GM18519 (cell line): ENCODE results near the gene CDK6.
A peak's percentile ranks its signal among the peaks of the same experiment; 100 is the strongest.

Experiments
- ATAC-seq: cut with Tn5 transposase; IDR thresholded peaks from one replicate; pipeline ENCODE4 v1.9.1; 2021; ENCODE audit warnings: mild to moderate bottlenecking, moderate library complexity; ENCODE audit not compliant: unreplicated experiment, low FRiP score

Gene CDK6

DNA sequence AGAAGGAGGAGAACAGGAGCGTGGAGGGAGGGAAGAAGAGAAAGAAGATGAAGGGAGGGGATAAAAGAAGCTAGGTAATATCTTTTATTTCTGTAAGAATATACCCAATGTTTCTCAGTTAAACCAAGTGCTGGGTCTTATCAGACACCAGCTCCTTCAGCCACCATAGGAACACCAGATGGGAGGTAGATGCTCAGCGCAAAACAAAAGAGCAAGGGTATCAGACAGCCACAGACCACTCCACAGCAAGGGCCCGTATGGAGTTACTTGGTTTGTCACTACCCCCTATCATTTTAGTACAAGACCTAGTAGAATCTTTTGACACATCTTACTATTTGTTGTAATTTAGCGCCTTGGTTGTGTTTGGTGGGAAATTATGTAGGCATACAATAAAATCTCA is 180.3 kb downstream of the CDK6 start:
- ATAC-seq, result no peak

DNA sequence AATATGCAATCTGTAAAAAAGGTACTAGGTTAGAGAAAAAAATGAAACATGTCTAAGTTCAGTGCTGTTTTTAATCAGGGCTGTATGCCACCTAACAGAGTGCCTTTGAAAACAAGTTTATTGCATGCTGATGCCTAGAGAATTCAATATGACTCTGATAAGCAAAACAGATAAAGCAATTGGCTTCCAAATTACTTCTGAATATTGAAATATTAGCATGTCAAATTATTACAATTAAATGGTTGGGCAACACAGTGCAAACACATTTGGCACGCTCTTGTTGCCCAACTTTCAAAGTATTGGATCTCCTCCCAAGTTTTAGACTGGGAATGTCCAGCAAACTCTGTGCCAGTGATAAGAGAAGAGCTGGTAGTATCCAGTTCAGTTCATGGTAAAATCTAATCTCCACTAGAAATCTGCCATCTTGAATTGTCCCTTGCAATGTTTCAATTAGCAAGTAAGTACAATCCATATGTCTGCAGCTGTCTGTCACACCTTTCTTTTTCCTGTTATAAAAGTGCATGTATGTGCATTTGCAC is 181.0 kb downstream of the CDK6 start:
- ATAC-seq, result no peak

DNA sequence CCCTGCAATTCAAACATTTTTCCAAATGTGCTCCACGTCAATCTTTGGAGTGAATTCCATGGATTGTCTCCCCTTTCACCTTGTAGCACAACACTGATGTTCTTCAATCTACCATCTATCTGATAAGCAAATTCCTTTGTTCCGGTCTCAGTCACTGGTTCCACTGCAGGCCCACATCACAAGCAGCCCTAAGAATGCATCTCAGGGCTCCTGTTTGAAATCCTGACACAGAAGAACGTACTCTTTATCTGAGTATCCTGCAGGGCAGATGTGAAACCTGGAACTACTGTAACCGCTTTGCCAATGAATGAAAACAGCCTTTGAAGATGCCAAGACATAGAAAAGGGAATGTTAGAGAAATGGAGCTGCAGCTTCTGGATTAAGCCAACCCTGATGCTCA is 183.2 kb downstream of the CDK6 start:
- ATAC-seq, result no peak

DNA sequence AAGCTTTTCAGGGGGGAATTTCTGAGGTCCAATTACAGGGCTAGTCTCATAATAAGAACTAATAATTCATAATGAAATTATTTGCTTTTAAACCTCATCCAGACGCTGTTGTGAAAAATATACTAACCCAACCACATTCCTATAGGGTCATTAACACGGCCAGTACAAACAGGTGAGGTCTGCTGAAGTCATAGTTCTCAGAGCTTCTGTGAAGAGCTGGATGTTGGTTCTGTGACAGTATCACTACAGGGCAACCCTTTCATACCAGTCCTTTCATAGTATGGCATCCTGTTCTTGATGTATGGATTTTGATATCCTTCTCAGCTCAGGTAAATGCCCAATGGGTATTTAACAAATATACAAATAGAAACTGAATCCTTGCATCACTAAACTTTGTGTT is 183.8 kb downstream of the CDK6 start:
- no peak for ATAC-seq

DNA sequence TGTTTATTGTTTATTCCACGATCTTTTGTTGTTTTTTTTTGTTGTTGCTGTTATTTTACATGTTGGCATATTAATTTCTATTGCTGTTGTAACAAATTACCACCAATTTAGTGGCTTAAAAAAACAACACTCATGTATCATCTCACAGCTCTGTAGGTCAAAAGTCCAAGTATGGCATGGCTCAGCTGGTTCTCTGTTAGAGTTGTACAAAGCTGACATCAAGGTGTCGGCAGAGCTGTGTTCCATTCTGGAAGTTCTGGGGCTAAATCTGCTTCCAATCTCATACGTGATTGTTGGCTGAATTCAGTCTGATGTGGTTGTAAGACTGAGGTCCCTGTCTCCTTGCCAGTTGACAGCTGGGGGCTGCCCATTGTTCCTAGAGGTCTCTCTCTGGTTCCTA is 186.0 kb downstream of the CDK6 start:
- no peak for ATAC-seq

DNA sequence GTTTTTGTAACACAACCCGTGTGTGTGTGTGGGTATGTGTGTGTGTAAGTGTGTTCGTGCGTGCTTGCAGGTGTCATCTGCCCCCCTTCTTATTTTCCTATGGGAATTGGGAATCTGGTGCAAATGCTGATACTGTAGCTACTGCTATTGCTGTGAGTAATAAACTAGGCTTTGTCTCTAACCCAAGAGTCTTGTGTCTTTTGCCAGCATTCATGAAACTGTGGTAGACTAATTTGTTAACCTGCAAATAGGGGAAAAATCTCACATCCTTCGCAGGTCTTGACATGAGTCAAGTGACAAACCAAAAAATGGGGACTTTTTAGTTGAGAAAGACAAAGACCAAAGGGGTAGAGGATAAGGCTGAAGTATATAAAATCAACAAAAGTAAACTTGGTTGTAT is 188.3 kb downstream of the CDK6 start:
- ATAC-seq, result peak; percentile 52

DNA sequence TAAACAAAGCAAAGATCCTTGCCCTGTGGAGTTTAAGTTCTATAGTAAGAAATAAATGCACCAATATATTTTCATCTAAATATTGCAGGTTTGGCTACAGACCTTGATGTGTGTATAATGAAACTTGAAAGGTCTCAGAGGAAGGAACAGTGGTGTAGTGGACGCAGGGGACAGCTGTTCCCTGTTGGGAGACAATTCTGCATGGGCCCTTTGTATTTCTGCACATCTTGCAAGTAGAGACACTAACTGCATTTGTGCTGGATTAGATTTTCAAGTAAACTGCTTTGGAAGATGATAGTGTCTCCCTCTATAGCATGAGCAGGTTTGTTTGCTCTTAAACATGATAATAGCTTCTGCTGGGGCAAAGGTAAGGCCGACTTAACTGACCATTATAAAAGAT is 188.7 kb downstream of the CDK6 start:
- ATAC-seq, result no peak

DNA sequence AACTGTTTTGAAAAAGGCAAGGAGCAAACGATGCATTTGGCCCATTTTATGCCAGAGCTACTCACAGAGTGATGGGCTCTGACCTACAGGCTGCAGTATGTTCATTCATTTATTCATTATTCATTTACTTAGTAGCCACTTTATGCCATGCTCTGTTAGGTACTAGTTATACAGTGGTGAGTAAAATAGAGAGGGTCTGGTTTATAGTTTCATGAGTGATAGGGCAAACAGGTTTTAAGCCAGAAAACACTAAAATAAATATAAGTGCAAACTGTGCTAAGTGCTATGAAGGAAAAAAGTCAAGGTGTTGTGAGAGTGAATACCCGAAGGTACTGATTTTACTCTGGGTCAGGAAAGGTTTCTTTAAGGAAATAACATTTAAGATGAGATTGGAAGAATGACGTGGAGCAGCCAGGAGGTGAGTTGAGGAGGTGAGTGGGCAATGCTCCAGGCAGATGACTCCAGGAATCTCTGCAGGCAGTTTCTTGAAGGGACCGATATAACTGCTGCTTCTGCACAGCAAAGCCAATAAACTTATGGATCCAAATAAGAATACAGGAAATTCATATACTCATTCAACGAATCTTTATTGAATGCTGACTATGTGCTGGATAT is 189.3 kb downstream of the CDK6 start:
- no peak for ATAC-seq

DNA sequence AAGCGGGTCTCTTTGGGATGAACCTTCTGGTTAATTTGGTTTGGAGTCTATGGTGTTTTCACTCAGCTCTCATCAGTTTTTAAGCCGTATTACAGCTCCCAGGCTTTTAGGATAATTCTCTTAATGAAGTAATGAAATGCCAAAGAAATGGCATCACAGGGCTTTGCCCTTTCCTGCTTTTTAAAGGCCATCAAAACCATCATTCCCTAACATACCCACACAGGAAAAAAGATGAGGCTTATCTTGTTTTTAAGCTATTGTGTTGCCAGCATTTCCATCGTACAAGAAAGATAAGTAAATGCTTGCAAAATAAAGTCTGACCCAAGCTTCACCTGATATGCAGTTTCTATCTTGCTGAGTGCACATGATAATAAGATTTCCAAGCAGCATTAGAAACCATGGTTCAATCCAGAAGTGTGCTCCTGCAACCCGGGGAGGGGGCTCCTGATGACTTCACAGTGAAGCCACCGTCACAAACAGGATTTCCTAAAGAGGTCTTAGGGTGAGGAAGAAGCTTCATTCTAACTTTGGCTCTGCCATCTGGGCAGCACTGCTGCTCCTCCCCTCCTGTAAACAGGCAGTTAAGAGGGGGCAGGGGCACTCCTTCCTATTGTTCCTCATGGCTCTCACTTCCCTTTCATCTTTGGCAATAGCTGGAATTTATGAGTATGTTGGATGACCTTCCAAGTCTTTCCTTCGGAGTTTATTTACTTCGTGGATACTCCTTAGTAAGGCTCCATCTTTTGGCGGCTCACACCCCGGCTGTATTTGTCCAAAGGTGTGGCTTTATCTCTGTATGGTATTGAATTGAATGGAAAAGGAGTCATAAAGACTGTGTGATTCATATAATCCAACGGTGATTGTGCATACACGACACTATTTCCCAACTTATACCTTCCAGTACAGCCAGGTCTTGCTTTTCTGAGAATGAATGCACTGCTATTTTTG is 191.0 kb downstream of the CDK6 start:
- no peak for ATAC-seq

DNA sequence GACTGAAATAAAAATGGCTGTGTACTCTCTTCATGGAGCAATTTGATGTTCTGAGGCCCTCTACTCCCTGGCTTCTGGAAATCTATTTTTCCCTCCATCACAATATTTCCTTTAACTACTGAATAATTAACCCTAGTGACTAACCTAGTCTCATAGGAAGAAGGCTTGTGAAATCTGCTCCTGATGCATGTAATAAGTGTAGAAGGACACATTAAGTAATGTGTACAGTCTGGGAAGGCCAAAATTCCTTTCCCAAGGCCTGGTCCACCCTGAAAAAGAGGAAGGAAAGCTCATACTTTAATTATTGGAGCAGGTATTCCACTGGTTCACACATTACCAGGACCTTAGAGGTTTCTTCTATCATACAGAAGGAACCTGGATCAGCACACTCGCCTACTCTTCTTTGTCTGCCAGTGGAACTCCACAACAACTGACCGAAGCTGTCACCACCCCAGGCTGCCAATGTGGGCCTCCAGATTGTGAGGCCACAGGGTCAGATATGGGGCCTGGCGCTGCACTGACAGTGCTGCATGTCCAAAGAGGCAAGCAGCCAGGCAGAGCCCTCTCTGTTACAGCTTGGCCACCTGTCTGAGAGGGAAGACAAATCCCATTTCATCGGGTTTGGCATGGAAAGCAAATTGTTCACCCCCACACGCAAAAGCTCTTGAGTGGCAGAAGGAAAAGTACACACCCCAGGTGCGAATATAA is 191.8 kb downstream of the CDK6 start:
- no peak for ATAC-seq

DNA sequence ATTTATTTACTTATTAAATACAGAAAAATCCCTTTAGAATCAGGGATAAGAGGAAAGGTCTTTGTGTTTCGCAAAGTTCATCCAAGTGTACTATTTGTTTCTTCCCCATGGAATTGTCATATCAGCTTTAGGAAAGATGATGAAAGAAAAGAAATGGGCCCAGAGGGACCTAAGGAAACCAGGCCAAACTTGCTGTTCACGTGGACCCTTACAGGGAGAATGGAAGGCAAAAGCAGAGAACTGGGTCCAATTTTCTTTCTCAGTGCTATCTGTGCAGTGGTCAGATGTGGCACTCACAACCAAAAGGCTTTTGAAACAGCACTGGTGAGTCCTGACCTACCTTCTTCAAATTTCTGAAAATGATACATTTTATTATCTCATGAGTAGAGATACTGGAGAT is 192.6 kb downstream of the CDK6 start:
- ATAC-seq, result no peak

DNA sequence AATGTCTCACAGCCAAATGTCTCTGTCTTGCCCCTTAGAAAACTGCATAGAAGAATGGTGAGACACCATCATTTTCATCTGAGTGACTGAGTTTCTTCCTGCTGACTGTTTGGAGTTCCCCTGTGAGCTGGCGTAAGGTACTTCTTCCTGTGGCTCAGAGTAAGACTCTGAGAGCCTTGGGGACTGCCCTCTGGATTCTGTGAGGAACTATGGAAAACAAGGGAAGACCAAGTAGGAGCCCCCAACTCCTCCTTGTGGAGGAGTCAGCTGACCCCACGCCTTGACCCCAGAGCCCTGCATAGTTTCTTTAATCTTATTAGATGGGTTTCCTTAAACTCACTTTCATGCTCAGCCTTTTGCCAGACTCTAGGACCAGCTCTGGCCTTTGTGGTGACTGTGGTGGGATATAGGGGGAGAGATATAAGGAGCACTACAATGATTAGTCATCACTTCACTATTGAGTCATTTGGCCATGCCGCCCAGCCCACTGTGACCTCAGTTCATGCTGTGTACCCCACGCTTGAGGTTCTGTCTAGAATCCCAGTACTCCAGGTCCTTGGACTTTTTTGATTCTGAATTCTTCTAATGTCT is 194.4 kb downstream of the CDK6 start:
- peak; percentile 69 for ATAC-seq

DNA sequence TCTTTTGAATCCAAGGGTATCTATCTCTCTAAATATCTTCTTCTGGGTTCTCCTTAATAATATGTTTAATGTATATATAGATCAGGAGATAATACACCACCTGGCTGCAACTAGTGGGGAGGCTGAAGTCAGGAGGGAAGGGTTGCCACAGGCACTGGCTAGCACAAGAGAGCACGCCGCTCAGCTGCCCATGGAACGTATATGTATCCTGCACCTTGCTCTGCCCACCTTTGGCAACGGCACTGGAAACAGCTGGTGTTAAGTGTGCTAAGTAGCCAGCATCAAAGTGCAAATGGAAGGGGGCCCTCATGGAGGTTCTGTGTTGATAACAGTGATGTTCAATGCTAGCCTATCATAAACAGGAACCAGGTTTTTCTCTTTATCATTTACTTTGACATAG is 196.4 kb downstream of the CDK6 start:
- no peak for ATAC-seq

DNA sequence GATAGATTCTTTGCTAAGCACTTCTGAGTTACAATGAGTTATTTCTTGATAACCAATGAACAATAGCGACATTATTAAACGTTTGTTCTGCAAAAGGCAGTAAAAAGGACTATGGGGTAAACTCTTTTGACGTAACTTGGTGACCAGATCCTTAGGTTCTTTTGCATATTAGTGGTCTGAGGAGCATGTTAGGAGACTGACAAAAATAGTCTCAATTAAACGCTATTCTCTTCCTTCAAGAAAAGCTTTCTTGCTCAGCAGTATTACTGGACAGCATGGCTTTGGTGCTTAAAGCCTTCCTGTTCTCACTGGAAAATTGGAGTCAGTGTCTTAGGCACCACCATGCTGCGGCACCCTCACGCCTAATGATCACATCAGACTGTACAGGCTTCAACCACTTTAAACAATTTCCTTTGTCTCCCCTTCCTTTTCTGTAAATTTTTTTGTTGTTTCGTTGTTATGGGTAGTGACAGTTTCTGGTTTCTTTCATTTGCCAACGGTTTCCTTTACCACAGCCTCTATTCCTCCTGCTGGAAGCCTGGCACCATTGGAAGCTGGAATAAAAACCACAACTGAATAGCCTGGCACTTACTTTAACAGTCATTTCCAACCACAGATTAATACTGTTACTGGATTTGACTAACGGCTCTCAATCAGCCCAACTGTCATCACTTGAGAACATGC is 197.0 kb downstream of the CDK6 start:
- no peak for ATAC-seq

DNA sequence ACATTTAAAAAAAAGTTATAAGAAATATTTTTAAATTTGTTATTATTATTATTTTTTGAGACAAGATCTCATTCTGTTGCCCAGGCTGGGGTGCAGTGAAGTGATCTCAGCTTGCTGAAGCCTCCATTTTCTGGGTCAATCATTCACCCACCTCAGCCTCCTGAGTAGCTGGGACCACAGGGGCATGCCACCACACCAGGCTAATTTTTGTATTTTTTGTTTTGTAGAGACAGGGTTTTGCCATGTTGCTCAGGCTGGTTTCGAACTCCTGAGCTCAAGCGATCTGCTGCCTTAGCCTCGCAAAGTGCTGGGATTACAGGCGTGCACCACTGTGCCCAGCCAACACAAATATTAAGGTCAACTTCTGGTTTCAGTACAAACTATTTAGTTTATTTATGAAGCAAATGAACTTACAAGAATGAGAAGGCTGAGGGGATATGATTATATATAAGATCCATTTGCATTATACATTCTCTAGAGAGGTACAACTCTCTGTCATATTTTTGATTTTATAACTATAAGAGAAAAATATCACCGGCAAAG is 200.3 kb downstream of the CDK6 start:
- no peak for ATAC-seq

DNA sequence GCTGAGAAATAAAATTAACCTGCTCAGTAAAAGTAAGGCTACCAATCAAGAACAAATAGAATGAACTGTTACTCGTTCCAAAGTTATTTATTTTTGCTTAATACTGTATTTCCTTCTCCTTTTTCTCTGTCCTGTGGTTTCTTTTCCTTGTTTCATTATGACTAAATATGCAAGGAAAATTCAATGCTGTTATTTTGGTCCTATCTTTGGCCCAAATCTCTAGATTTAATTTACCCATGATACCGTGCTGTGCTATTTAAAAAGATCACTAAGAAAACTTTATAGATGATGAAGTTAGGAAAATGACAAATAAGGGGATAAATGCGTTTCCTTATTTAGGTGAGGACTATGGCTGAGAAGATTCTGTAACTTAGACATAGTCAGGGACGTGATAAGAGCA is 200.8 kb downstream of the CDK6 start:
- no peak for ATAC-seq

DNA sequence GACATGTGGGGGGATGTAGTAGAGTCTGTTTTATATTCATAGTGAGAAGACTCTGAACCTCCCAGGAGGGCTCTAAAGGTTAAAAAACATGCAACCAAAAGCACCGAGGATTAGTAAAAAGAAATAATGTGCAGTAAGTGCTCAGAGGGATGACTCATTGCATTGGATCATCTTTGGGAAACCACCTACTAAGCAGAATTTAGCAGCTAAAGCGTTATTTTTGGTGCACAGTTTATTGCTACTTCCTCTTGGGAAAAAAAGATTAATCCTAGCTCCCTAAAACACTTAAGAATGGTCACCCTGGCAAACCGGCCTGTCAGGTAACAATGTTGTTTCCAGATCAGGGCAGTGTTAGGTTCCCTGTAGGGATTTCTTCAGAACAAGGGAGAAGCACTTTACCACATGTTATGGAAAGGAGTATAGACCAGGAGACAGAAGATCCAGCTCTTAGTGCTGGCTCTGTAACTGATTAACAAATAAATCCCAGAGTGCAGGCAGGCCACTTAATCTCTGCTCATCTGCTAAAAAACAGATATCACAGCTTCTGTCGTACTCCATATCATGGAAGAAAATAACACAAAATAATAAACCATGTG is 201.4 kb downstream of the CDK6 start:
- ATAC-seq, result peak; percentile 40

DNA sequence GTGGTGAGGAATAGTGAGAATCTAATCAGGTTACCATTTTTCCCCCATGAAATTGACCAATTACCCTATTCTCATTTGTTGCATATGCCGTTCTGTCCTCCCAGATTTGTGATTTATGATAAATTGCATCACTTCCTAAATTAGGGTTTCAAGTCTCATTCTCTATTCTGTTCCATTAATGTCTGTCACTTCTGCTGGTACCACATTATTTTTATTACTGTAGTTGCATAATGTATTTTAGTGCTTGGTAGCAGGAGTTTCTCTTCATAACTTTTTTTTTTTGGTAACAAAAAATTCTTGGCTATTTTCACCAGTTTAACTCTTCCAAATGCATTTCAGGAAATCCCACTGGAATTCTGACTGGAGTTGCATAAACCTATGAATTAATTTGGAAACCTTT is 202.2 kb downstream of the CDK6 start:
- no peak for ATAC-seq

DNA sequence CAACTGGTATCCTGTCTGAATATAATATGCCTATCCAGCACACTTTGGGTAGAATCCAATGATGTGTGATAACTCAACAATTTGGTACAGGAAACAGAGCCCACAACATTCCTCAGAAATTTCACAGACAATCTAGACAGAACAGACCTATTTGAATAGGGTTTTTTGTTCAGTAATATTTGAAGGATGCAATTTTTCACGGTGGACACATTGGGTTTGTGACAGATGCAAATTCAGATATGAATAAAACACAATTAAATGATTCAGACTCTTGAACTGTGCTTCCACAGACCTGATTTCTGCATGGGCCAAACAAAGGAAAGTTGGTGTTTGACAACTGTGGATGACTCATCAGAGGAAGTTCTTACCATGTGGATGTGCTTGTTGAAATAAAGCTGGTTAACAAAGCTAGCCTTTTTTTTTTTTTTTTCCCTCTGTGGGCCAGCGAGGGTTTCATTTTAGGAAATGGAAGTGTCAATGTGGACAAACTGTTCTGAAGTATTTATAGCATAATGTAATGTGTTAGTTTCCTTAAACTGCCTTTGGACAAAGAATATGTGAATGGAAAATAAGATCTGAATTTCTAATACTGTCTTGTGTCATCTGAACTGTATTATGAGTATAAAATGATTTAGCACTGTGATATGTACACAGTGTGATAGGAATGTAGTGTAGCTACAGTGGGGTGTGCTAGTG is 203.0 kb downstream of the CDK6 start:
- no peak for ATAC-seq
